T-cell (primary cell): ENCODE measurements around the gene RNASEL. TPM values are rescaled to one million over a fixed set of nuclear protein-coding genes. Genes with fewer than 3 reads are reported as not detected.

ENCODE experiments used
- ATAC-seq, 4 experiments: fragments of 200-7000 bp in 3 of 4; fragments of 150-1000 bp in 1 of 4; cut with Tn5 transposase; replicated peaks in 1 of 4; 1 replicate in 3 of 4; 2 replicates in 1 of 4; pipeline ENCODE4 v1.10.0; 2021; ENCODE audit warnings: moderate library complexity in 3 of 4, mild to moderate bottlenecking in 2 of 4, moderate number of reproducible peaks in 1 of 4
- CTCF ChIA-PET, 2 donors: fragments of 300-600 bp; sonication (Branson Sonifier 250); formaldehyde crosslinking; loops; one replicate each; lab custom pipeline; 2022; ENCODE audit warnings: antibody characterized with exemption in 2 of 2; lab: Charles Lee
- POLR2A ChIA-PET, 2 donors: fragments of 300-600 bp; sonication (Branson Sonifier 250); formaldehyde crosslinking; loops; one replicate each; lab custom pipeline; 2022; ENCODE audit warnings: antibody characterized with exemption in 2 of 2; lab: Charles Lee
- DNase-seq, 35 experiments: peaks; one replicate each; pipeline versions ENCODE4 v3.0.0 to v3.0.0-alpha.2; 2013 to 2023
- H3K27ac ChIP-seq: one replicate; pipeline ENCODE4 v1.5.1; 2013; ENCODE audit warnings: low read length
- H3K27me3 ChIP-seq, 2 experiments: replicated peaks in 1 of 2; 1 replicate in 1 of 2; 2 replicates in 1 of 2; pipeline versions ENCODE4 v1.6.1 to v1.7.0; 2013; ENCODE audit warnings: low read length in 1 of 2, mixed read lengths in 1 of 2; ENCODE audit not compliant: control insufficient read depth in 2 of 2, insufficient read depth in 2 of 2; ENCODE audit errors: extremely low read depth in 1 of 2
- H3K36me3 ChIP-seq, 2 donors: 1 replicate in 1 of 2; 2 replicates in 1 of 2; pipeline versions ENCODE4 v1.6.1 to v1.7.0; 2013; ENCODE audit warnings: low read length in 1 of 2; ENCODE audit not compliant: control insufficient read depth in 2 of 2, insufficient read depth in 1 of 2; ENCODE audit errors: extremely low read depth in 1 of 2
- H3K4me1 ChIP-seq, 2 experiments: 1 replicate in 1 of 2; 2 replicates in 1 of 2; pipeline versions ENCODE4 v1.6.1 to v1.7.0; 2013; ENCODE audit warnings: low read length in 2 of 2, mixed read lengths in 1 of 2; ENCODE audit not compliant: insufficient read depth in 2 of 2, control insufficient read depth in 1 of 2; ENCODE audit errors: extremely low read depth in 1 of 2
- H3K4me3 ChIP-seq, 2 donors: 1 replicate in 1 of 2; 2 replicates in 1 of 2; pipeline versions ENCODE4 v1.5.1 to v1.7.0; 2013; ENCODE audit warnings: mild to moderate bottlenecking in 2 of 2, low read length in 1 of 2, moderate library complexity in 1 of 2; ENCODE audit not compliant: control insufficient read depth in 1 of 2; ENCODE audit errors: extremely low read depth in 1 of 2
- H3K9me3 ChIP-seq: 2 replicates; pipeline ENCODE4 v1.7.0; 2013
- H3K27ac Mint-ChIP-seq, 2 donors: one replicate each; pipeline ENCODE4 v1.8.0; 2020 to 2021; ENCODE audit warnings: mild to moderate bottlenecking in 2 of 2, mixed read lengths in 2 of 2
- H3K27me3 Mint-ChIP-seq, 2 donors: one replicate each; pipeline ENCODE4 v1.8.0; 2021 to 2022; ENCODE audit warnings: mixed read lengths in 2 of 2
- H3K36me3 Mint-ChIP-seq: one replicate; pipeline ENCODE4 v1.8.0; 2021; ENCODE audit warnings: mixed read lengths
- H3K4me1 Mint-ChIP-seq, 3 donors: one replicate each; pipeline ENCODE4 v1.8.0; 2020 to 2022; ENCODE audit warnings: mixed read lengths in 3 of 3, mild to moderate bottlenecking in 1 of 3
- H3K4me3 Mint-ChIP-seq, 3 donors: one replicate each; pipeline ENCODE4 v1.8.0; 2020 to 2022; ENCODE audit warnings: mild to moderate bottlenecking in 3 of 3, mixed read lengths in 3 of 3, moderate library complexity in 3 of 3
- H3K9me3 Mint-ChIP-seq, 3 donors: one replicate each; pipeline ENCODE4 v1.8.0; 2020 to 2022; ENCODE audit warnings: mixed read lengths in 3 of 3
- WGBS: methylation state at CpG from one replicate; pipeline ENCODE4 v1.1.5; 2013; ENCODE audit warnings: missing lambda C conversion rate; ENCODE audit not compliant: insufficient coverage; 5-methylcytosine and 5-hydroxymethylcytosine counted together
- total RNA-seq, 35 experiments: library from RNA in 6 of 35; stranded (reverse) in 6 of 35; fragments of 120-200 nt in 1 of 35; gene quantifications; one replicate each; pipeline versions ENCODE4 v1.2.1 to v1.2.4 and lab custom pipeline; 2013 to 2026

Gene RNASEL
- total RNA-seq, 5 donors from 2014 or later (not counting 1 experiment from before 2014, with no cell fraction given) = 10.5 to 20.8 (median 18.7) TPM

GRCh38 chr1:182575540-182576149 is 13.4 kb downstream of the RNASEL start:
- Histone ChIP-seq H3K9me3 (no peaks in the 10 kb centered on the region), H3K27me3 (no peaks in the 10 kb centered on the region), H3K36me3 (peaks cover 1 to 60% of the 10 kb centered on the region in 2 donors), H3K4me3 (no peak overlapping the region), H3K27ac (no peak overlapping the region), H3K4me1 (no peaks in the 10 kb centered on the region)
- Mint-ChIP-seq H3K27ac (no peak overlapping the region), H3K9me3 (no peaks in the 10 kb centered on the region), H3K36me3 (peaks cover 62% of the 10 kb centered on the region), H3K4me1 (peaks cover 20 to 25% (median 25%) of the 10 kb centered on the region in 3 donors), H3K4me3 (no peak overlapping the region), H3K27me3 (no peaks in the 10 kb centered on the region)
- POLR2A ChIA-PET = no interaction called here
- DNase-seq (no peak), ATAC-seq (no peak)
- CTCF ChIA-PET = no interaction called here
- WGBS = 100% methylated on average over 2 of the region's 3 CpGs

- H3K4me1 ChIP-seq = no peaks in the 10 kb centered on the region
- ATAC-seq (no peak), DNase-seq (no peak)
- H3K4me3 ChIP-seq = no peak overlapping the region
- Mint-ChIP-seq H3K36me3 (peaks cover 48% of the 10 kb centered on the region), H3K27ac (no peak overlapping the region), H3K9me3 (no peaks in the 10 kb centered on the region), H3K4me1 (peaks cover 14 to 16% (median 15%) of the 10 kb centered on the region in 3 donors), H3K4me3 (no peak overlapping the region), H3K27me3 (no peaks in the 10 kb centered on the region)
- ChIA-PET CTCF (no interaction called here), POLR2A (no interaction called here)
- H3K36me3 ChIP-seq = peaks cover 0 to 45% of the 10 kb centered on the region in 2 donors
- WGBS = no CpG with 5 or more reads among the region's 4 CpGs
- no peaks in the 10 kb centered on the region for H3K27me3 ChIP-seq
- H3K9me3 ChIP-seq = no peaks in the 10 kb centered on the region
- H3K27ac ChIP-seq = no peak overlapping the region
These were observed 14.9 kb downstream of the RNASEL start for GRCh38 chr1:182574156-182574555.

GRCh38 chr1:182570611-182570970 is 18.5 kb downstream of the RNASEL start:
- peaks cover 27% of the 10 kb centered on the region for H3K36me3 Mint-ChIP-seq

GRCh38 chr1:182569939-182570610 is 19.0 kb downstream of the RNASEL start:
- H3K36me3 ChIP-seq = peaks cover 0 to 20% of the 10 kb centered on the region in 2 donors
- 84% methylated on average over 4 of the region's 6 CpGs for WGBS
- H3K27ac ChIP-seq = no peak overlapping the region
- ATAC-seq (no peak), DNase-seq (no peak)
- H3K4me3 ChIP-seq = no peak overlapping the region
- POLR2A ChIA-PET = interaction anchor here in 1 of 2 donors (0.5 kb wide), 1 partner anchor 1361 kb away, joined by 4 read pairs; no protein-coding TSS in a partner anchor
- no peaks in the 10 kb centered on the region for H3K27me3 ChIP-seq
- Mint-ChIP-seq H3K27me3 (no peaks in the 10 kb centered on the region), H3K36me3 (peaks cover 22% of the 10 kb centered on the region), H3K4me3 (no peak overlapping the region), H3K9me3 (no peaks in the 10 kb centered on the region), H3K4me1 (no peaks in the 10 kb centered on the region), H3K27ac (no peak overlapping the region)
- no peaks in the 10 kb centered on the region for H3K4me1 ChIP-seq
- CTCF ChIA-PET = no interaction called here
- no peaks in the 10 kb centered on the region for H3K9me3 ChIP-seq

More at GRCh38 chr1:182570611-182570970, 18.5 kb downstream of the RNASEL start:
- Histone ChIP-seq H3K36me3 (peaks cover 0 to 25% of the 10 kb centered on the region in 2 donors), H3K4me3 (no peak overlapping the region), H3K27me3 (no peaks in the 10 kb centered on the region), H3K27ac (no peak overlapping the region), H3K9me3 (no peaks in the 10 kb centered on the region), H3K4me1 (no peaks in the 10 kb centered on the region)
- ATAC-seq (no peak), DNase-seq (no peak)
- no peaks in the 10 kb centered on the region for H3K4me1 Mint-ChIP-seq
- H3K4me3 Mint-ChIP-seq = no peak overlapping the region
- H3K27me3 Mint-ChIP-seq = no peaks in the 10 kb centered on the region
- POLR2A ChIA-PET = no interaction called here
- H3K9me3 Mint-ChIP-seq = no peaks in the 10 kb centered on the region
- WGBS = no CpG with 5 or more reads among the region's 2 CpGs
- CTCF ChIA-PET = no interaction called here
- no peak overlapping the region for H3K27ac Mint-ChIP-seq

- Mint-ChIP-seq H3K27ac (no peak overlapping the region), H3K4me3 (no peak overlapping the region), H3K9me3 (no peaks in the 10 kb centered on the region), H3K36me3 (peaks cover 14% of the 10 kb centered on the region), H3K4me1 (no peaks in the 10 kb centered on the region), H3K27me3 (no peaks in the 10 kb centered on the region)
- H3K4me1 ChIP-seq = no peaks in the 10 kb centered on the region
- H3K27ac ChIP-seq = no peak overlapping the region
- 39% methylated on average over 1 of the region's 3 CpGs for WGBS
- ATAC-seq = no peak
- H3K27me3 ChIP-seq = no peaks in the 10 kb centered on the region
- CTCF ChIA-PET = no interaction called here
- H3K4me3 ChIP-seq = no peak overlapping the region
- DNase-seq = no peak
- H3K36me3 ChIP-seq = peaks cover 0 to 9% of the 10 kb centered on the region in 2 donors
- POLR2A ChIA-PET = no interaction called here
- H3K9me3 ChIP-seq = no peaks in the 10 kb centered on the region
These were observed 20.3 kb downstream of the RNASEL start for GRCh38 chr1:182568647-182569284.

GRCh38 chr1:182567629-182568028 is 21.4 kb downstream of the RNASEL start:
- ChIA-PET POLR2A (no interaction called here), CTCF (no interaction called here)
- H3K27ac ChIP-seq = no peak overlapping the region
- H3K4me3 ChIP-seq = no peak overlapping the region
- DNase-seq = no peak
- no peaks in the 10 kb centered on the region for H3K4me1 ChIP-seq
- Mint-ChIP-seq H3K36me3 (peaks cover 4% of the 10 kb centered on the region), H3K4me1 (no peaks in the 10 kb centered on the region), H3K27ac (no peak overlapping the region), H3K27me3 (no peaks in the 10 kb centered on the region), H3K4me3 (no peak overlapping the region), H3K9me3 (no peaks in the 10 kb centered on the region)
- no CpG with 5 or more reads among the region's 5 CpGs for WGBS
- no peaks in the 10 kb centered on the region for H3K9me3 ChIP-seq
- peaks cover 0 to 3% of the 10 kb centered on the region in 2 donors for H3K36me3 ChIP-seq
- no peaks in the 10 kb centered on the region for H3K27me3 ChIP-seq
- no peak for ATAC-seq
